ENCODE results near the gene GINS1. TPM values are rescaled to one million over a fixed set of nuclear protein-coding genes. Genes with fewer than 3 reads are reported as not detected.

Gene GINS1
- total and polyA plus RNA-seq, 2 donors (not counting 1 experiment from before 2014, with no cell fraction given): 0.61 to 2.0 TPM

DNA sequence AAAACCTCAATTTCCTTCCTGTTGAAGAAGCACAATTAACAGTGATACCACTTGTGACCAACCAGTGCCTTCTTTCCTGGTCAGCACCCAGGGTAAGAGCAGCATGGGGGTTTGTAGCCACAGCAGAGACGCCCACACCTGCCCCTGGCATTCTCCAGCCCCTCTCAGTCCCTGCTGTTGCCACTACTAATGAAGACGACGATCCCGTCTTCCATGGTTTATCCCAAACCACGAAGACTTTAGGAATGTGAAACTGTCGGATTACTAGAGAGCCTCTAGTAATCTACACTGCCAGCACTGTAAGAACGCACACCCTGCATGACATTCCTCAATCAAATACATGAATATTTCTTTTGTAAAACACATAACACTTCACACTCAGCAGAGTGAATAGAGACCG, 60.0 kb downstream of the GINS1 start:
- intact Hi-C loops (cut with micrococcal nuclease): no loop called here
- H3K9ac ChIP-seq (ENCODE audit: low read length): no peak overlapping the region
- 92% methylated on average over 8 of the region's 8 CpGs for WGBS (ENCODE audit: insufficient coverage)
- no peak overlapping the region for H3K4me3 Mint-ChIP-seq
- H3K36me3 ChIP-seq (replicated peaks in 1 of 2; ENCODE audit: control extremely low read depth in 1 of 2, control insufficient read depth in 1 of 2, extremely low read depth in 1 of 2, insufficient read depth in 2 of 2, low read length in 1 of 2): no peaks in the 10 kb centered on the region
- H3K79me2 ChIP-seq (ENCODE audit: control insufficient read depth, insufficient read depth, low read length): no peaks in the 10 kb centered on the region
- no peaks in the 10 kb centered on the region for H3K9me3 ChIP-seq (ENCODE audit: control extremely low read depth in 1 of 3, control insufficient read depth in 2 of 3, insufficient read depth in 1 of 3, low read length in 2 of 3)
- ChIA-PET CTCF (no interaction called here), POLR2A (no interaction called here)
- H3K4me2 ChIP-seq (replicated peaks; ENCODE audit: low read depth, low read length, poor library complexity, severe bottlenecking): no peak overlapping the region
- no peaks in the 10 kb centered on the region for H3K9me3 Mint-ChIP-seq (ENCODE audit: insufficient read depth)
- no peak for TF ChIP-seq EZH2 (IDR thresholded peaks at IDR 0.05; ENCODE audit: borderline replicate concordance, insufficient read depth, low read depth, low read length, poor library complexity, severe bottlenecking)
- TF ChIP-seq, protein P1, sequence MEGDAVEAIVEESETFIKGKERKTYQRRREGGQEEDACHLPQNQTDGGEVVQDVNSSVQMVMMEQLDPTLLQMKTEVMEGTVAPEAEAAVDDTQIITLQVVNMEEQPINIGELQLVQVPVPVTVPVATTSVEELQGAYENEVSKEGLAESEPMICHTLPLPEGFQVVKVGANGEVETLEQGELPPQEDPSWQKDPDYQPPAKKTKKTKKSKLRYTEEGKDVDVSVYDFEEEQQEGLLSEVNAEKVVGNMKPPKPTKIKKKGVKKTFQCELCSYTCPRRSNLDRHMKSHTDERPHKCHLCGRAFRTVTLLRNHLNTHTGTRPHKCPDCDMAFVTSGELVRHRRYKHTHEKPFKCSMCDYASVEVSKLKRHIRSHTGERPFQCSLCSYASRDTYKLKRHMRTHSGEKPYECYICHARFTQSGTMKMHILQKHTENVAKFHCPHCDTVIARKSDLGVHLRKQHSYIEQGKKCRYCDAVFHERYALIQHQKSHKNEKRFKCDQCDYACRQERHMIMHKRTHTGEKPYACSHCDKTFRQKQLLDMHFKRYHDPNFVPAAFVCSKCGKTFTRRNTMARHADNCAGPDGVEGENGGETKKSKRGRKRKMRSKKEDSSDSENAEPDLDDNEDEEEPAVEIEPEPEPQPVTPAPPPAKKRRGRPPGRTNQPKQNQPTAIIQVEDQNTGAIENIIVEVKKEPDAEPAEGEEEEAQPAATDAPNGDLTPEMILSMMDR (IDR thresholded peaks at IDR 0.05): no peak
- ATAC-seq (ENCODE audit: low read depth) (no peak), DNase-seq (no peak)
- no peaks in the 10 kb centered on the region for H3K4me1 Mint-ChIP-seq
- H2AFZ ChIP-seq (ENCODE audit: insufficient read depth, low read depth, low read length, poor library complexity, severe bottlenecking): no peak overlapping the region
- no peaks in the 10 kb centered on the region for H3K27me3 ChIP-seq (replicated peaks in 1 of 4; ENCODE audit: control extremely low read depth in 1 of 4, control insufficient read depth in 3 of 4, insufficient read depth in 4 of 4, low read length in 3 of 4)
- no peaks in the 10 kb centered on the region for H3K4me1 ChIP-seq (ENCODE audit: control insufficient read depth in 2 of 2, insufficient read depth in 2 of 2, low read length in 2 of 2)
- H3K4me3 ChIP-seq (ENCODE audit: control extremely low read depth in 1 of 5, extremely low read depth in 1 of 5, insufficient read depth in 1 of 5, low read depth in 2 of 5, low read length in 4 of 5): no peak overlapping the region
- H3K27ac ChIP-seq (ENCODE audit: low read length in 2 of 2): no peak overlapping the region
- H4K20me1 ChIP-seq (ENCODE audit: control insufficient read depth, insufficient read depth, low read length, poor library complexity, severe bottlenecking): no peaks in the 10 kb centered on the region
- H3K27me3 Mint-ChIP-seq: no peaks in the 10 kb centered on the region
- no peak overlapping the region for H3K27ac Mint-ChIP-seq

DNA sequence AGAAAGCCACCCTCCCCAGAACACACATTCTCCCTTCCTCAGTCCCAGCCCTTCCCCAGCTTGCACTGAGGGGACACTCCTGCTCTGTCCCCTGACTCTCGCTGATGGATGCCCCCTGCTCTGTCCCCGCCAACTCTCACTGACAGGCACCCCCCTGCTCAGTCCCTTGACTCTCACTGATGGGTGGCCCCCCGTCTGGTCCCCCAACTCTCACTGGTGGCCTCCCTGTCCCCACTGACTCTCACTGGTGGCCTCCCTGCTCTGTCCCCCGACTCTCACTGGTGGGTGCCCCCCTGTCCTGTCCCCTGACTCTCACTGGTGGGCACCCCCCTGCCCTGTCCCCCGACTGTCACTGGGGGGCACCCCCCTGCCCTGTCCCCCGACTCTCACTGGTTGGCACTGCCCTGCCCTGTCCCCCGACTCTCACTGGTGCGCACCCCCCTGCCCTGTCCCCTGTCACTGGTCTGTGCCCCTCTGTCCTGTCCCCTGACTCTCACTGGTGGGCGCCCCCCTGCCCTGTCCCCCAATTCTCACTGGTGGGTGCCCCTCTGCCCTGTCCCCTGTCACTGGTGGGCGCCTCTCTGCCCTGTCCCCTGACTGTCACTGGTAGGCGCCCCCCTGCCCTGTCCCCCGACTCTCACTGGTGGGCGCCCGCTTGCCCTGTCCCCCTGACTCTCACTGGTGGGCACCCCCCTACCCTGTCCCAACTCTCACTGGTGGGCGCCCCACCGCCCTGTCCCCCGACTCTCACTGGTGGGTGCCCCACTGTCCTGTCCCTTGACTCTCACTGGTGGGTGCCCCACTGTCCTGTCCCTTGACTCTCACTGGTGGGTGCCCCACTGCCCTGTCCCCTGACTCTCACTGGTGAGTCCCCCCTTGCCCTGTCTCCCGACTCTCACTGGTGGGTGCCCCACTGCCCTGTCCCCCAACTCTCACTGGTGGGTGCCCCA, 60.9 kb downstream of the GINS1 start:
- no peak overlapping the region for H3K27ac Mint-ChIP-seq
- CTCF ChIA-PET: no interaction called here

More for the DNA sequence above, 60.9 kb downstream of the GINS1 start:
- no peak overlapping the region for H3K4me3 ChIP-seq (ENCODE audit: control extremely low read depth in 1 of 5, extremely low read depth in 1 of 5, insufficient read depth in 1 of 5, low read depth in 2 of 5, low read length in 4 of 5)
- no peaks in the 10 kb centered on the region for H4K20me1 ChIP-seq (ENCODE audit: control insufficient read depth, insufficient read depth, low read length, poor library complexity, severe bottlenecking)
- no peaks in the 10 kb centered on the region for H3K9me3 Mint-ChIP-seq (ENCODE audit: insufficient read depth)
- H3K4me1 ChIP-seq (ENCODE audit: control insufficient read depth in 2 of 2, insufficient read depth in 2 of 2, low read length in 2 of 2): no peaks in the 10 kb centered on the region
- H3K9ac ChIP-seq (ENCODE audit: low read length): no peak overlapping the region
- WGBS (ENCODE audit: insufficient coverage): 94% methylated on average over 10 of the region's 18 CpGs
- ATAC-seq (ENCODE audit: low read depth) (no peak), DNase-seq (no peak)
- H3K4me3 Mint-ChIP-seq: no peak overlapping the region
- intact Hi-C loops (cut with micrococcal nuclease): no loop called here
- H3K4me2 ChIP-seq (replicated peaks; ENCODE audit: low read depth, low read length, poor library complexity, severe bottlenecking): no peak overlapping the region
- H3K9me3 ChIP-seq (ENCODE audit: control extremely low read depth in 1 of 3, control insufficient read depth in 2 of 3, insufficient read depth in 1 of 3, low read length in 2 of 3): no peaks in the 10 kb centered on the region
- H2AFZ ChIP-seq (ENCODE audit: insufficient read depth, low read depth, low read length, poor library complexity, severe bottlenecking): no peak overlapping the region
- no peaks in the 10 kb centered on the region for H3K27me3 Mint-ChIP-seq
- no peaks in the 10 kb centered on the region for H3K36me3 ChIP-seq (replicated peaks in 1 of 2; ENCODE audit: control extremely low read depth in 1 of 2, control insufficient read depth in 1 of 2, extremely low read depth in 1 of 2, insufficient read depth in 2 of 2, low read length in 1 of 2)
- no peaks in the 10 kb centered on the region for H3K27me3 ChIP-seq (replicated peaks in 1 of 4; ENCODE audit: control extremely low read depth in 1 of 4, control insufficient read depth in 3 of 4, insufficient read depth in 4 of 4, low read length in 3 of 4)
- H3K4me1 Mint-ChIP-seq: no peaks in the 10 kb centered on the region
- H3K79me2 ChIP-seq (ENCODE audit: control insufficient read depth, insufficient read depth, low read length): no peaks in the 10 kb centered on the region
- no peak for TF ChIP-seq EZH2 (IDR thresholded peaks at IDR 0.05; ENCODE audit: borderline replicate concordance, insufficient read depth, low read depth, low read length, poor library complexity, severe bottlenecking)
- TF ChIP-seq, protein P1 (IDR thresholded peaks at IDR 0.05): no peak
- H3K27ac ChIP-seq (ENCODE audit: low read length in 2 of 2): no peak overlapping the region
- POLR2A ChIA-PET: no interaction called here

All from B cell (primary cell).